GM23338 (cell line): ENCODE data around the gene PHF20. TPM values are rescaled to one million over a fixed set of nuclear protein-coding genes. Genes with fewer than 3 reads are reported as not detected.
A peak's percentile ranks its signal among the peaks of the same experiment; 100 is the strongest.

ENCODE experiments used
- ATAC-seq: fragments of 200-7000 bp; cut with Tn5 transposase; 3 replicates; pipeline ENCODE4 v1.9.1; 2020
- DNase-seq: peaks from one replicate; pipeline ENCODE4 v3.0.0-alpha.2; 2015; ENCODE audit warnings: low spot score
- H2AFZ ChIP-seq: fragments of 200-600 bp; sonication (generic); 2 replicates; pipeline ENCODE4 v1.8.0; 2016; ENCODE audit warnings: antibody characterized with exemption, mild to moderate bottlenecking, moderate library complexity
- H3F3A ChIP-seq: fragments of 200-600 bp; sonication (generic); replicated peaks from 2 replicates; pipeline ENCODE4 v1.8.0; 2017; ENCODE audit warnings: antibody characterized with exemption, mixed run types, low read depth
- H3K27ac ChIP-seq: fragments of 200-600 bp; sonication (generic); 2 replicates; pipeline ENCODE4 v1.6.1; 2016; ENCODE audit warnings: low read depth
- H3K27me3 ChIP-seq: fragments of 200-600 bp; sonication (generic); 2 replicates; pipeline ENCODE4 v1.8.0; 2016; ENCODE audit warnings: mild to moderate bottlenecking, mixed run types, moderate library complexity; ENCODE audit not compliant: insufficient read depth
- H3K36me3 ChIP-seq: fragments of 200-600 bp; sonication (generic); 2 replicates; pipeline ENCODE4 v1.8.0; 2016; ENCODE audit warnings: mild to moderate bottlenecking; ENCODE audit not compliant: insufficient read depth
- H3K4me1 ChIP-seq: fragments of 200-600 bp; sonication (generic); 2 replicates; pipeline ENCODE4 v1.8.0; 2016; ENCODE audit warnings: mild to moderate bottlenecking, moderate library complexity; ENCODE audit not compliant: insufficient read depth
- H3K4me2 ChIP-seq: fragments of 200-600 bp; sonication (generic); 2 replicates; pipeline ENCODE4 v1.7.1; 2017; ENCODE audit warnings: mixed run types
- H3K4me3 ChIP-seq: fragments of 200-600 bp; sonication (generic); 2 replicates; pipeline ENCODE4 v1.6.1; 2016; ENCODE audit warnings: mixed run types
- H3K79me2 ChIP-seq: fragments of 200-600 bp; sonication (generic); replicated peaks from 2 replicates; pipeline ENCODE4 v1.8.0; 2017; ENCODE audit warnings: mild to moderate bottlenecking; ENCODE audit not compliant: insufficient read depth
- H3K9me2 ChIP-seq: fragments of 200-600 bp; sonication (generic); 2 replicates; pipeline ENCODE4 v1.8.0; 2017; ENCODE audit not compliant: insufficient read depth
- H4K20me1 ChIP-seq: fragments of 200-600 bp; sonication (generic); replicated peaks from 2 replicates; pipeline ENCODE4 v1.8.0; 2017; ENCODE audit warnings: mild to moderate bottlenecking; ENCODE audit not compliant: insufficient read depth
- H3K27ac Mint-ChIP-seq: 2 replicates; pipeline ENCODE4 v1.8.0; 2020; ENCODE audit warnings: inconsistent platforms, mild to moderate bottlenecking, moderate library complexity, mixed read lengths
- H3K27me3 Mint-ChIP-seq: 3 replicates; pipeline ENCODE4 v1.8.0; 2022; ENCODE audit warnings: low read depth, mild to moderate bottlenecking, moderate library complexity, mixed read lengths, inconsistent platforms; ENCODE audit not compliant: insufficient read depth, poor library complexity
- H3K36me3 Mint-ChIP-seq: 3 replicates; pipeline ENCODE4 v1.8.0; 2021; ENCODE audit warnings: low read depth, mild to moderate bottlenecking, inconsistent platforms, moderate library complexity, mixed read lengths
- H3K4me1 Mint-ChIP-seq: 3 replicates; pipeline ENCODE4 v1.8.0; 2020; ENCODE audit warnings: mild to moderate bottlenecking, inconsistent platforms, mixed read lengths
- H3K4me3 Mint-ChIP-seq: 3 replicates; pipeline ENCODE4 v1.8.0; 2021; ENCODE audit warnings: moderate library complexity, mild to moderate bottlenecking, inconsistent platforms, mixed read lengths
- H3K9me3 Mint-ChIP-seq: 3 replicates; pipeline ENCODE4 v1.8.0; 2020; ENCODE audit warnings: moderate library complexity, mild to moderate bottlenecking, inconsistent platforms, mixed read lengths
- polyA plus RNA-seq: library from polyadenylated mRNA; unstranded; fragments of >200 nt; fragmentation: Nextera tagmentation; extraction: Ambion mirVana; gene quantifications from 2 replicates; pipeline ENCODE4 v1.2.1, GENCODE V29; 2016
- total RNA-seq: library from RNA; depleted of rRNA; stranded (reverse); fragments of >200 nt; shearing (Covaris generic); gene quantifications from 2 replicates; pipeline ENCODE4 v1.2.3, GENCODE V29; 2014
- TF ChIP-seq, protein P1 (sequence below): IDR thresholded peaks from one replicate; pipeline ENCODE4 v1.6.1; 2018; ENCODE audit warnings: antibody characterized with exemption; ENCODE audit not compliant: unreplicated experiment
- TF ChIP-seq, protein P2 (sequence below): fragments of 250-450 bp; sonication (Bioruptor Pico); IDR thresholded peaks from 2 replicates; pipeline ENCODE4 v1.5.0; 2020; ENCODE audit warnings: mild to moderate bottlenecking, moderate library complexity
- TF ChIP-seq, protein P3 (sequence below): IDR thresholded peaks from 2 replicates; pipeline ENCODE4 v1.6.1; 2016; ENCODE audit warnings: antibody characterized with exemption

The PHF20 gene
- total and polyA plus RNA-seq, 2 experiments from 2014 or later = 71.8 to 103 TPM

DNA sequence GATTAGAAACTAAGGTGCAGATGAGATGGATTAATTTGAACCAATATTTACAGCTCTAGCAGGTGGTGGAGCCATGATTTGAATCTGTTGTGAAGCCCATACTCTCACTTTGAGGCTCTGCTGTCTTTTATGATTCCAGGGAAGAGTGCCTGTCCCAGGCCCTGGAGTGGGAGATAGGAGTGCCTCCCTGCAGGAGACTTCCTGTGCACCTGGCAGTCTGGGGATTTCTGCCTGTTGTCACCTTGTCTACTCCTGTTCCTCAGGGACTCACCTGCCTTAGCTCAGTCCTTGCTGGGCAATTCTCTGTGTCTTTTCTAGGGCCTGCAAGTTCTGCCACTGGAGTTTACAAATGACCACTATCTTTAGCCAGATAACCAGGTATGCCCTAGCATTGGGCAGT lies 136.2 kb downstream of the PHF20 start:
- Histone ChIP-seq H2AFZ (no peak overlapping the region), H3K9me2 (no peaks in the 10 kb centered on the region), H3K4me1 (peaks cover 18% of the 10 kb centered on the region), H3K36me3 (no peaks in the 10 kb centered on the region; the same call in 1 of the 2 replicates), H3K79me2 (no peaks in the 10 kb centered on the region), H3K27ac (peak overlapping the region; percentile 73; the same call in 1 of the 2 replicates), H3F3A (no peaks in the 10 kb centered on the region), H3K27me3 (no peaks in the 10 kb centered on the region), H3K4me2 (peak overlapping the region; percentile 40), H3K4me3 (no peak overlapping the region), H4K20me1 (no peaks in the 10 kb centered on the region; the same call in 1 of the 2 replicates)
- DNase-seq (peak; percentile 59), ATAC-seq (peak; percentile 83)
- H3K4me3 Mint-ChIP-seq = no peak overlapping the region; the same call in 2 of the 3 replicates
- H3K9me3 Mint-ChIP-seq = peaks cover 2% of the 10 kb centered on the region; the same call in 1 of the 3 replicates
- TF ChIP-seq, protein P1, sequence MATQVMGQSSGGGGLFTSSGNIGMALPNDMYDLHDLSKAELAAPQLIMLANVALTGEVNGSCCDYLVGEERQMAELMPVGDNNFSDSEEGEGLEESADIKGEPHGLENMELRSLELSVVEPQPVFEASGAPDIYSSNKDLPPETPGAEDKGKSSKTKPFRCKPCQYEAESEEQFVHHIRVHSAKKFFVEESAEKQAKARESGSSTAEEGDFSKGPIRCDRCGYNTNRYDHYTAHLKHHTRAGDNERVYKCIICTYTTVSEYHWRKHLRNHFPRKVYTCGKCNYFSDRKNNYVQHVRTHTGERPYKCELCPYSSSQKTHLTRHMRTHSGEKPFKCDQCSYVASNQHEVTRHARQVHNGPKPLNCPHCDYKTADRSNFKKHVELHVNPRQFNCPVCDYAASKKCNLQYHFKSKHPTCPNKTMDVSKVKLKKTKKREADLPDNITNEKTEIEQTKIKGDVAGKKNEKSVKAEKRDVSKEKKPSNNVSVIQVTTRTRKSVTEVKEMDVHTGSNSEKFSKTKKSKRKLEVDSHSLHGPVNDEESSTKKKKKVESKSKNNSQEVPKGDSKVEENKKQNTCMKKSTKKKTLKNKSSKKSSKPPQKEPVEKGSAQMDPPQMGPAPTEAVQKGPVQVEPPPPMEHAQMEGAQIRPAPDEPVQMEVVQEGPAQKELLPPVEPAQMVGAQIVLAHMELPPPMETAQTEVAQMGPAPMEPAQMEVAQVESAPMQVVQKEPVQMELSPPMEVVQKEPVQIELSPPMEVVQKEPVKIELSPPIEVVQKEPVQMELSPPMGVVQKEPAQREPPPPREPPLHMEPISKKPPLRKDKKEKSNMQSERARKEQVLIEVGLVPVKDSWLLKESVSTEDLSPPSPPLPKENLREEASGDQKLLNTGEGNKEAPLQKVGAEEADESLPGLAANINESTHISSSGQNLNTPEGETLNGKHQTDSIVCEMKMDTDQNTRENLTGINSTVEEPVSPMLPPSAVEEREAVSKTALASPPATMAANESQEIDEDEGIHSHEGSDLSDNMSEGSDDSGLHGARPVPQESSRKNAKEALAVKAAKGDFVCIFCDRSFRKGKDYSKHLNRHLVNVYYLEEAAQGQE = no peak
- TF ChIP-seq, protein P2, sequence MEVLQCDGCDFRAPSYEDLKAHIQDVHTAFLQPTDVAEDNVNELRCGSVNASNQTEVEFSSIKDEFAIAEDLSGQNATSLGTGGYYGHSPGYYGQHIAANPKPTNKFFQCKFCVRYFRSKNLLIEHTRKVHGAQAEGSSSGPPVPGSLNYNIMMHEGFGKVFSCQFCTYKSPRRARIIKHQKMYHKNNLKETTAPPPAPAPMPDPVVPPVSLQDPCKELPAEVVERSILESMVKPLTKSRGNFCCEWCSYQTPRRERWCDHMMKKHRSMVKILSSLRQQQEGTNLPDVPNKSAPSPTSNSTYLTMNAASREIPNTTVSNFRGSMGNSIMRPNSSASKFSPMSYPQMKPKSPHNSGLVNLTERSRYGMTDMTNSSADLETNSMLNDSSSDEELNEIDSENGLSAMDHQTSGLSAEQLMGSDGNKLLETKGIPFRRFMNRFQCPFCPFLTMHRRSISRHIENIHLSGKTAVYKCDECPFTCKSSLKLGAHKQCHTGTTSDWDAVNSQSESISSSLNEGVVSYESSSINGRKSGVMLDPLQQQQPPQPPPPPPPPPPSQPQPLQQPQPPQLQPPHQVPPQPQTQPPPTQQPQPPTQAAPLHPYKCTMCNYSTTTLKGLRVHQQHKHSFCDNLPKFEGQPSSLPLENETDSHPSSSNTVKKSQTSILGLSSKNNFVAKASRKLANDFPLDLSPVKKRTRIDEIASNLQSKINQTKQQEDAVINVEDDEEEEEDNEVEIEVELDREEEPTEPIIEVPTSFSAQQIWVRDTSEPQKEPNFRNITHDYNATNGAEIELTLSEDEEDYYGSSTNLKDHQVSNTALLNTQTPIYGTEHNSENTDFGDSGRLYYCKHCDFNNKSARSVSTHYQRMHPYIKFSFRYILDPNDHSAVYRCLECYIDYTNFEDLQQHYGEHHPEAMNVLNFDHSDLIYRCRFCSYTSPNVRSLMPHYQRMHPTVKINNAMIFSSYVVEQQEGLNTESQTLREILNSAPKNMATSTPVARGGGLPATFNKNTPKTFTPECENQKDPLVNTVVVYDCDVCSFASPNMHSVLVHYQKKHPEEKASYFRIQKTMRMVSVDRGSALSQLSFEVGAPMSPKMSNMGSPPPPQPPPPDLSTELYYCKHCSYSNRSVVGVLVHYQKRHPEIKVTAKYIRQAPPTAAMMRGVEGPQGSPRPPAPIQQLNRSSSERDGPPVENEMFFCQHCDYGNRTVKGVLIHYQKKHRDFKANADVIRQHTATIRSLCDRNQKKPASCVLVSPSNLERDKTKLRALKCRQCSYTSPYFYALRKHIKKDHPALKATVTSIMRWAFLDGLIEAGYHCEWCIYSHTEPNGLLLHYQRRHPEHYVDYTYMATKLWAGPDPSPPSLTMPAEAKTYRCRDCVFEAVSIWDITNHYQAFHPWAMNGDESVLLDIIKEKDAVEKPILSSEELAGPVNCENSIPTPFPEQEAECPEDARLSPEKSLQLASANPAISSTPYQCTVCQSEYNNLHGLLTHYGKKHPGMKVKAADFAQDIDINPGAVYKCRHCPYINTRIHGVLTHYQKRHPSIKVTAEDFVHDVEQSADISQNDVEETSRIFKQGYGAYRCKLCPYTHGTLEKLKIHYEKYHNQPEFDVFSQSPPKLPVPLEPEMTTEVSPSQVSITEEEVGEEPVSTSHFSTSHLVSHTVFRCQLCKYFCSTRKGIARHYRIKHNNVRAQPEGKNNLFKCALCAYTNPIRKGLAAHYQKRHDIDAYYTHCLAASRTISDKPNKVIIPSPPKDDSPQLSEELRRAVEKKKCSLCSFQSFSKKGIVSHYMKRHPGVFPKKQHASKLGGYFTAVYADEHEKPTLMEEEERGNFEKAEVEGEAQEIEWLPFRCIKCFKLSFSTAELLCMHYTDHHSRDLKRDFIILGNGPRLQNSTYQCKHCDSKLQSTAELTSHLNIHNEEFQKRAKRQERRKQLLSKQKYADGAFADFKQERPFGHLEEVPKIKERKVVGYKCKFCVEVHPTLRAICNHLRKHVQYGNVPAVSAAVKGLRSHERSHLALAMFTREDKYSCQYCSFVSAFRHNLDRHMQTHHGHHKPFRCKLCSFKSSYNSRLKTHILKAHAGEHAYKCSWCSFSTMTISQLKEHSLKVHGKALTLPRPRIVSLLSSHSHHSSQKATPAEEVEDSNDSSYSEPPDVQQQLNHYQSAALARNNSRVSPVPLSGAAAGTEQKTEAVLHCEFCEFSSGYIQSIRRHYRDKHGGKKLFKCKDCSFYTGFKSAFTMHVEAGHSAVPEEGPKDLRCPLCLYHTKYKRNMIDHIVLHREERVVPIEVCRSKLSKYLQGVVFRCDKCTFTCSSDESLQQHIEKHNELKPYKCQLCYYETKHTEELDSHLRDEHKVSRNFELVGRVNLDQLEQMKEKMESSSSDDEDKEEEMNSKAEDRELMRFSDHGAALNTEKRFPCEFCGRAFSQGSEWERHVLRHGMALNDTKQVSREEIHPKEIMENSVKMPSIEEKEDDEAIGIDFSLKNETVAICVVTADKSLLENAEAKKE = peak; percentile 47; the same call in 1 of the 2 replicates
- TF ChIP-seq, protein P3, sequence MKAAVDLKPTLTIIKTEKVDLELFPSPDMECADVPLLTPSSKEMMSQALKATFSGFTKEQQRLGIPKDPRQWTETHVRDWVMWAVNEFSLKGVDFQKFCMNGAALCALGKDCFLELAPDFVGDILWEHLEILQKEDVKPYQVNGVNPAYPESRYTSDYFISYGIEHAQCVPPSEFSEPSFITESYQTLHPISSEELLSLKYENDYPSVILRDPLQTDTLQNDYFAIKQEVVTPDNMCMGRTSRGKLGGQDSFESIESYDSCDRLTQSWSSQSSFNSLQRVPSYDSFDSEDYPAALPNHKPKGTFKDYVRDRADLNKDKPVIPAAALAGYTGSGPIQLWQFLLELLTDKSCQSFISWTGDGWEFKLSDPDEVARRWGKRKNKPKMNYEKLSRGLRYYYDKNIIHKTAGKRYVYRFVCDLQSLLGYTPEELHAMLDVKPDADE = peak; percentile 44; the same call in 1 of the 2 replicates
- H3K4me1 Mint-ChIP-seq = peaks cover 28% of the 10 kb centered on the region
- H3K27me3 Mint-ChIP-seq = peaks cover 7% of the 10 kb centered on the region
- H3K36me3 Mint-ChIP-seq = peaks cover 36% of the 10 kb centered on the region
- peak overlapping the region; percentile 71 for H3K27ac Mint-ChIP-seq
